SK-N-SH treated with all-trans-retinoic acid at 6 μM for 48 hours (cell line): Measurements from ENCODE around the gene RIN3.

ENCODE experiments used
- ATAC-seq: fragments of 200-7000 bp; cut with Tn5 transposase; 3 replicates; pipeline ENCODE4 v1.9.1; 2020; ENCODE audit warnings: mild to moderate bottlenecking, moderate library complexity
- ARNTL ChIP-seq: fragments of 450-650 bp; formaldehyde crosslinking; IDR thresholded peaks from 2 replicates; pipeline ENCODE4 v1.5.0; 2020; ENCODE audit warnings: low read depth, mild to moderate bottlenecking, moderate library complexity, borderline replicate concordance
- BACH2 ChIP-seq: fragments of 250-450 bp; sonication (Bioruptor Pico); IDR thresholded peaks from 2 replicates; pipeline ENCODE4 v1.9.0; 2021; ENCODE audit warnings: mild to moderate bottlenecking, borderline replicate concordance
- ESRRG ChIP-seq: fragments of 250-450 bp; sonication (Bioruptor Pico); IDR thresholded peaks from 2 replicates; pipeline ENCODE4 v1.6.1; 2021; ENCODE audit warnings: mild to moderate bottlenecking
- GLIS3 ChIP-seq: fragments of 250-450 bp; sonication (Bioruptor Pico); IDR thresholded peaks from 2 replicates; pipeline ENCODE4 v1.5.0; 2020; ENCODE audit warnings: mild to moderate bottlenecking, moderate library complexity
- ISL1 ChIP-seq: fragments of 250-450 bp; sonication (Bioruptor Pico); IDR thresholded peaks from 2 replicates; pipeline ENCODE4 v2.1.2; 2022; ENCODE audit warnings: mild to moderate bottlenecking, moderate library complexity
- PATZ1 ChIP-seq: fragments of 250-450 bp; sonication (Bioruptor Pico); IDR thresholded peaks from 2 replicates; pipeline ENCODE4 v1.8.0; 2020; ENCODE audit warnings: mild to moderate bottlenecking, moderate library complexity, borderline replicate concordance
- POU6F1 ChIP-seq: fragments of 250-450 bp; sonication (Bioruptor Pico); IDR thresholded peaks from 2 replicates; pipeline ENCODE4 v1.8.0; 2021; ENCODE audit warnings: low read depth, mild to moderate bottlenecking, moderate library complexity, borderline replicate concordance
- PPARA ChIP-seq: fragments of 250-450 bp; sonication (Bioruptor Pico); IDR thresholded peaks from 2 replicates; pipeline ENCODE4 v1.5.0; 2020; ENCODE audit warnings: mild to moderate bottlenecking, borderline replicate concordance
- RARB ChIP-seq: fragments of 250-450 bp; sonication (Bioruptor Pico); IDR thresholded peaks from 2 replicates; pipeline ENCODE4 v1.8.0; 2021; ENCODE audit warnings: mild to moderate bottlenecking, moderate library complexity
- SNAI2 ChIP-seq: fragments of 250-450 bp; sonication (Bioruptor Pico); IDR thresholded peaks from 2 replicates; pipeline ENCODE4 v1.5.0; 2020; ENCODE audit warnings: mild to moderate bottlenecking, moderate library complexity
- TCF4 ChIP-seq: fragments of 250-450 bp; sonication (Bioruptor Pico); IDR thresholded peaks from 2 replicates; pipeline ENCODE4 v1.8.0; 2021; ENCODE audit warnings: mild to moderate bottlenecking, moderate library complexity, borderline replicate concordance
- TOX ChIP-seq: fragments of 250-450 bp; sonication (Bioruptor Pico); IDR thresholded peaks from 2 replicates; pipeline ENCODE4 v1.8.0; 2021; ENCODE audit warnings: mild to moderate bottlenecking, moderate library complexity, borderline replicate concordance
- TSHZ2 ChIP-seq: fragments of 250-450 bp; sonication (Bioruptor Pico); IDR thresholded peaks from 2 replicates; pipeline ENCODE4 v1.5.0; 2020; ENCODE audit warnings: mild to moderate bottlenecking, moderate library complexity
- ZC3H10 ChIP-seq: fragments of 250-450 bp; sonication (Bioruptor Pico); IDR thresholded peaks from 2 replicates; pipeline ENCODE4 v1.5.1; 2021; ENCODE audit warnings: mild to moderate bottlenecking, moderate library complexity
- ZFP3 ChIP-seq: fragments of 250-450 bp; sonication (Bioruptor Pico); IDR thresholded peaks from 2 replicates; pipeline ENCODE4 v1.5.0; 2020; ENCODE audit warnings: mild to moderate bottlenecking, moderate library complexity
- ZFP30 ChIP-seq: fragments of 450-650 bp; formaldehyde crosslinking; IDR thresholded peaks from 2 replicates; pipeline ENCODE4 v1.5.0; 2022; ENCODE audit warnings: mild to moderate bottlenecking, moderate library complexity
- ZNF565 ChIP-seq: fragments of 450-650 bp; formaldehyde crosslinking; conservative IDR thresholded peaks from 2 replicates; pipeline ENCODE4 v1.5.0; 2020; ENCODE audit warnings: low read depth, mild to moderate bottlenecking, moderate library complexity
- ZNF70 ChIP-seq: fragments of 450-650 bp; formaldehyde crosslinking; IDR thresholded peaks from 2 replicates; pipeline ENCODE4 v1.5.0; 2020; ENCODE audit warnings: mild to moderate bottlenecking, moderate library complexity
- ZNF8 ChIP-seq: fragments of 450-650 bp; formaldehyde crosslinking; IDR thresholded peaks from 2 replicates; pipeline ENCODE4 v1.5.0; 2020; ENCODE audit warnings: mild to moderate bottlenecking, moderate library complexity
- TF ChIP-seq, protein P1 (sequence below): fragments of 250-450 bp; sonication (Bioruptor Pico); IDR thresholded peaks from 2 replicates; pipeline ENCODE4 v1.5.1; 2020; ENCODE audit warnings: low read depth, mild to moderate bottlenecking, moderate library complexity
- TF ChIP-seq, protein P2 (sequence below): fragments of 250-450 bp; sonication (Bioruptor Pico); IDR thresholded peaks from 2 replicates; pipeline ENCODE4 v1.5.1; 2021; ENCODE audit warnings: mild to moderate bottlenecking, moderate library complexity

Gene RIN3

GRCh38 chr14:92482621-92483319 lies 30.8 kb upstream of the RIN3 start (continued):
- TF ChIP-seq ISL1 (CRISPR knock-in tag) (no peak), TOX (no peak)

DNA sequence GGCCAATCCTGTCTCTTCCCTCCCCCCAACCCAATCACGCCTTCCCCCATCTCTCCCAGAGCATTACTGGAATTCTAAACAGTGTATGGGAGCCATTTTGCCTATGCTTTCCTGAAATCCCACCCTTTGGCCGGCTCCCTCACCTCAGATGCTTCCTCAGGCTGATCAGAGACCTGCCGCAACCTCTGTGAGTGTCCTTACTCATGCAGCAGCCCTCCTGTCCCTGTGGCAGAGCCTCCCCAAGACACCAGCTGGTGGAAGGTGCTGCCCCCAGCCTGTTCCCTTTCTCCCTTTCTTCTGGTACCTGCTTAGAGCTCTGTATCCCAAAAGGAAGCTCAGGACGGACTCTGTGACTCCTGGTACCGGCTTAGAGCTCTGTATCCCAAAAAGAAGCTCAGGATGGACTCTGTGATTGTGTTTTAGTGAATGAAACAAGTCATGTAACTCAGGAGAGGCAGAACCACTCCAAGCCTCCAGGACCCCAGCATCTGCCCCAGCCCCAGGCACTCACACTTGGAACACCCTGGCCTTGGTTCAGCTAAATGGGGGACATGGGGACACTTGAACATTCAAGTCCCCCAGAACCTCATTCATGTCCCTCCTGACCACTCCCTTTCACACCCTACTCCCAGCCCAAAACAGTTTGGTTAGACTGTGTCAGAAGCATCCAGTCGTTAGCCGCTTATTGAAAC lies 29.3 kb upstream of the RIN3 start:
- TF ChIP-seq TOX (no peak), BACH2 (CRISPR knock-in tag) (no peak), ARNTL (CRISPR knock-in tag) (no peak), POU6F1 (CRISPR knock-in tag) (no peak), ZFP3 (CRISPR knock-in tag) (no peak), ZNF565 (CRISPR knock-in tag) (no peak), TCF4 (CRISPR knock-in tag) (no peak), ZNF8 (CRISPR knock-in tag) (no peak), TSHZ2 (no peak), PPARA (CRISPR knock-in tag) (no peak), ZNF70 (CRISPR knock-in tag) (no peak), RARB (CRISPR knock-in tag) (no peak), ESRRG (CRISPR knock-in tag) (no peak), ZC3H10 (CRISPR knock-in tag) (no peak), SNAI2 (CRISPR knock-in tag) (no peak), ZFP30 (CRISPR knock-in tag) (no peak), GLIS3 (no peak), PATZ1 (CRISPR knock-in tag) (no peak)
- TF ChIP-seq, protein P1, sequence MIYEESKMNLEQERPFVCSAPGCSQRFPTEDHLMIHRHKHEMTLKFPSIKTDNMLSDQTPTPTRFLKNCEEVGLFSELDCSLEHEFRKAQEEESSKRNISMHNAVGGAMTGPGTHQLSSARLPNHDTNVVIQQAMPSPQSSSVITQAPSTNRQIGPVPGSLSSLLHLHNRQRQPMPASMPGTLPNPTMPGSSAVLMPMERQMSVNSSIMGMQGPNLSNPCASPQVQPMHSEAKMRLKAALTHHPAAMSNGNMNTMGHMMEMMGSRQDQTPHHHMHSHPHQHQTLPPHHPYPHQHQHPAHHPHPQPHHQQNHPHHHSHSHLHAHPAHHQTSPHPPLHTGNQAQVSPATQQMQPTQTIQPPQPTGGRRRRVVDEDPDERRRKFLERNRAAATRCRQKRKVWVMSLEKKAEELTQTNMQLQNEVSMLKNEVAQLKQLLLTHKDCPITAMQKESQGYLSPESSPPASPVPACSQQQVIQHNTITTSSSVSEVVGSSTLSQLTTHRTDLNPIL (CRISPR knock-in tag), result no peak
- TF ChIP-seq, protein P2, sequence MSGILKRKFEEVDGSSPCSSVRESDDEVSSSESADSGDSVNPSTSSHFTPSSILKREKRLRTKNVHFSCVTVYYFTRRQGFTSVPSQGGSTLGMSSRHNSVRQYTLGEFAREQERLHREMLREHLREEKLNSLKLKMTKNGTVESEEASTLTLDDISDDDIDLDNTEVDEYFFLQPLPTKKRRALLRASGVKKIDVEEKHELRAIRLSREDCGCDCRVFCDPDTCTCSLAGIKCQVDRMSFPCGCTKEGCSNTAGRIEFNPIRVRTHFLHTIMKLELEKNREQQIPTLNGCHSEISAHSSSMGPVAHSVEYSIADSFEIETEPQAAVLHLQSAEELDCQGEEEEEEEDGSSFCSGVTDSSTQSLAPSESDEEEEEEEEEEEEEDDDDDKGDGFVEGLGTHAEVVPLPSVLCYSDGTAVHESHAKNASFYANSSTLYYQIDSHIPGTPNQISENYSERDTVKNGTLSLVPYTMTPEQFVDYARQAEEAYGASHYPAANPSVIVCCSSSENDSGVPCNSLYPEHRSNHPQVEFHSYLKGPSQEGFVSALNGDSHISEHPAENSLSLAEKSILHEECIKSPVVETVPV (CRISPR knock-in tag), result no peak
- ATAC-seq, result no peak

GRCh38 chr14:92486881-92487280 lies 26.7 kb upstream of the RIN3 start:
- ATAC-seq, result peak; percentile 37; the same call in 2 of the 3 replicates
- TF ChIP-seq PATZ1 (CRISPR knock-in tag) (no peak), BACH2 (CRISPR knock-in tag) (no peak), SNAI2 (CRISPR knock-in tag) (no peak), ARNTL (CRISPR knock-in tag) (no peak), TOX (no peak), ZNF70 (CRISPR knock-in tag) (no peak), RARB (CRISPR knock-in tag) (no peak)
- TF ChIP-seq, protein P1 (CRISPR knock-in tag), result no peak
- TF ChIP-seq, all 23 proteins: peak for 0
